HEK293 (cell line): ENCODE measurements around the gene PORCN.

Experiments
- CTCF ChIA-PET: fragments of 350-600 bp; formaldehyde crosslinking; extraction: SDS; loops from one replicate; lab custom pipeline; 2021; ENCODE audit warnings: antibody characterized with exemption; lab: Yijun Ruan, JAX
- POLR2A ChIA-PET: fragments of 300-600 bp; formaldehyde crosslinking; extraction: SDS; loops from one replicate; lab custom pipeline; 2020; ENCODE audit warnings: antibody characterized with exemption, inconsistent platforms; lab: Yijun Ruan, JAX
- H3K27ac ChIP-seq: fragments of 200-500 bp; sonication (Bioruptor generic); 2 replicates; pipeline ENCODE4 v1.5.1; 2014; ENCODE audit warnings: low read depth, low read length, control low read depth, inconsistent platforms; ENCODE audit errors: extremely low read depth
- H3K36me3 ChIP-seq, 2 experiments: fragments of 200-500 bp in 1 of 2; sonication (Bioruptor generic) in 1 of 2; 1 replicate in 1 of 2; 2 replicates in 1 of 2; pipeline ENCODE4 v1.5.1; 2014 to 2017; ENCODE audit warnings: inconsistent platforms in 2 of 2, low read length in 2 of 2; ENCODE audit not compliant: control insufficient read depth in 2 of 2, insufficient read depth in 1 of 2
- H3K4me1 ChIP-seq: fragments of 200-500 bp; sonication (Bioruptor generic); 2 replicates; pipeline ENCODE4 v1.5.1; 2014; ENCODE audit warnings: mild to moderate bottlenecking, low read length, inconsistent platforms; ENCODE audit not compliant: control insufficient read depth, insufficient read depth
- H3K4me3 ChIP-seq: 2 replicates; pipeline ENCODE4 v1.5.1; 2011; ENCODE audit warnings: low read depth, mild to moderate bottlenecking, control low read depth, low read length, moderate library complexity
- H3K9me3 ChIP-seq: fragments of 200-500 bp; sonication (Bioruptor generic); 2 replicates; pipeline ENCODE4 v1.5.1; 2014; ENCODE audit warnings: low read depth, low read length, inconsistent platforms; ENCODE audit not compliant: control insufficient read depth, insufficient read depth
- BCL11B ChIP-seq: fragments of 450-650 bp; formaldehyde crosslinking; IDR thresholded peaks from 2 replicates; pipeline ENCODE4 v1.5.1; 2016; ENCODE audit warnings: low read depth, missing biosample characterization, missing genetic modification characterization
- IKZF3 ChIP-seq: fragments of 450-650 bp; IDR thresholded peaks from 2 replicates; pipeline ENCODE4 v1.5.0; 2018; ENCODE audit warnings: missing biosample characterization, mild to moderate bottlenecking, missing genetic modification characterization, moderate library complexity
- KLF10 ChIP-seq: fragments of 450-650 bp; IDR thresholded peaks from 2 replicates; pipeline ENCODE4 v1.5.1; 2018; ENCODE audit warnings: missing biosample characterization, mild to moderate bottlenecking, missing genetic modification characterization
- KLF7 ChIP-seq: fragments of 450-650 bp; formaldehyde crosslinking; IDR thresholded peaks from 2 replicates; pipeline ENCODE4 v1.5.1; 2016; ENCODE audit warnings: missing biosample characterization, missing genetic modification characterization, borderline replicate concordance
- WT1 ChIP-seq: fragments of 450-650 bp; formaldehyde crosslinking; IDR thresholded peaks from 2 replicates; pipeline ENCODE4 v1.5.1; 2016; ENCODE audit warnings: missing biosample characterization, missing genetic modification characterization
- ZBTB7A ChIP-seq: fragments of 450-650 bp; formaldehyde crosslinking; IDR thresholded peaks from 2 replicates; pipeline ENCODE4 v1.5.1; 2016; ENCODE audit warnings: low read depth, missing biosample characterization, missing genetic modification characterization
- ZEB2 ChIP-seq: fragments of 450-650 bp; formaldehyde crosslinking; IDR thresholded peaks from 2 replicates; pipeline ENCODE4 v1.5.1; 2016; ENCODE audit warnings: missing biosample characterization, missing genetic modification characterization
- ZNF121 ChIP-seq: fragments of 450-650 bp; formaldehyde crosslinking; IDR thresholded peaks from 2 replicates; pipeline ENCODE4 v1.5.1; 2016; ENCODE audit warnings: missing biosample characterization, missing genetic modification characterization
- ZNF23 ChIP-seq: fragments of 450-650 bp; formaldehyde crosslinking; IDR thresholded peaks from 2 replicates; pipeline ENCODE4 v1.5.1; 2016; ENCODE audit warnings: missing biosample characterization, missing genetic modification characterization, borderline replicate concordance
- ZNF473 ChIP-seq: fragments of 450-650 bp; formaldehyde crosslinking; IDR thresholded peaks from 2 replicates; pipeline ENCODE4 v1.5.1; 2017; ENCODE audit warnings: missing biosample characterization, missing genetic modification characterization
- ZNF48 ChIP-seq: fragments of 450-650 bp; formaldehyde crosslinking; IDR thresholded peaks from 2 replicates; pipeline ENCODE4 v1.5.1; 2016; ENCODE audit warnings: missing biosample characterization, missing genetic modification characterization
- ZNF510 ChIP-seq: fragments of 450-650 bp; formaldehyde crosslinking; IDR thresholded peaks from 2 replicates; pipeline ENCODE4 v1.5.1; 2018; ENCODE audit warnings: mild to moderate bottlenecking, missing genetic modification characterization, missing biosample characterization; ENCODE audit not compliant: insufficient replicate concordance
- ZNF544 ChIP-seq: fragments of 450-650 bp; formaldehyde crosslinking; IDR thresholded peaks from 2 replicates; pipeline ENCODE4 v1.5.0; 2017; ENCODE audit warnings: missing biosample characterization, missing genetic modification characterization
- TF ChIP-seq, protein P1 (sequence below): fragments of 450-650 bp; formaldehyde crosslinking; IDR thresholded peaks from 2 replicates; pipeline ENCODE4 v1.5.1; 2016; ENCODE audit warnings: missing biosample characterization, missing genetic modification characterization
- TF ChIP-seq, protein P2 (sequence below): fragments of 450-650 bp; formaldehyde crosslinking; IDR thresholded peaks from 2 replicates; pipeline ENCODE4 v1.5.1; 2016; ENCODE audit warnings: missing biosample characterization, missing genetic modification characterization
- TF ChIP-seq, protein P3 (sequence below): fragments of 450-650 bp; formaldehyde crosslinking; IDR thresholded peaks from 2 replicates; pipeline ENCODE4 v1.5.1; 2016; ENCODE audit warnings: missing biosample characterization, missing genetic modification characterization
- TF ChIP-seq, protein P4 (sequence below): fragments of 450-650 bp; formaldehyde crosslinking; IDR thresholded peaks from 2 replicates; pipeline ENCODE4 v1.5.1; 2017; ENCODE audit warnings: missing biosample characterization, missing genetic modification characterization
- TF ChIP-seq, protein P5 (sequence below): fragments of 450-650 bp; formaldehyde crosslinking; IDR thresholded peaks from 2 replicates; pipeline ENCODE4 v1.5.1; 2016; ENCODE audit warnings: missing biosample characterization, missing genetic modification characterization, borderline replicate concordance
- TF ChIP-seq, protein P6 (sequence below): fragments of 450-650 bp; formaldehyde crosslinking; IDR thresholded peaks from 2 replicates; pipeline ENCODE4 v1.5.1; 2016; ENCODE audit warnings: missing biosample characterization, missing genetic modification characterization
- TF ChIP-seq, protein P7 (sequence below): fragments of 450-650 bp; formaldehyde crosslinking; IDR thresholded peaks from 2 replicates; pipeline ENCODE4 v1.5.1; 2016; ENCODE audit warnings: missing biosample characterization, missing genetic modification characterization

PORCN gene

DNA sequence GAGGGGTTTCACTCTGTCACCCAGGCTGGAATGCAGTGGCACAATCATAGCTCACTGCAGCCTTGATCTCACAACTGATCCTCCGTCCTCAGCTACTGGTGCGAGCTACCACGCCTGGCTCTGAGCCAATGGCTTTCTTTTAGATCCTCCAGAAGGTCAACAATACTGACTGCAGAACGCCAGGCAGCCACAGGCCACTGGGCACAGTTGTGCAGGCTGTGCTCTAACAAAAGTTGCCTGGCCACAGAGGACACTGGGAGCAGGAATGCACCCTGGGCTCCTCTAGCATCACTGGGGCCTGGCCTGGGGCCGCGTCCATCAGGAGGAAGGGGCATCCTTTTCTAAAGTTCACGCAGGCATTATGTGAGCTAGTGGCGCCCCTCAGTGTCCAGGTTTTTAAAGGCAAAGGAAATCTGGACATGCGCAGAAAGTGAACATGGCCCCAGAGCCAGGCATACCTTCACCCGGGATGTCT lies 14.9 kb upstream of the PORCN start (continued):
- TF ChIP-seq, protein P1, sequence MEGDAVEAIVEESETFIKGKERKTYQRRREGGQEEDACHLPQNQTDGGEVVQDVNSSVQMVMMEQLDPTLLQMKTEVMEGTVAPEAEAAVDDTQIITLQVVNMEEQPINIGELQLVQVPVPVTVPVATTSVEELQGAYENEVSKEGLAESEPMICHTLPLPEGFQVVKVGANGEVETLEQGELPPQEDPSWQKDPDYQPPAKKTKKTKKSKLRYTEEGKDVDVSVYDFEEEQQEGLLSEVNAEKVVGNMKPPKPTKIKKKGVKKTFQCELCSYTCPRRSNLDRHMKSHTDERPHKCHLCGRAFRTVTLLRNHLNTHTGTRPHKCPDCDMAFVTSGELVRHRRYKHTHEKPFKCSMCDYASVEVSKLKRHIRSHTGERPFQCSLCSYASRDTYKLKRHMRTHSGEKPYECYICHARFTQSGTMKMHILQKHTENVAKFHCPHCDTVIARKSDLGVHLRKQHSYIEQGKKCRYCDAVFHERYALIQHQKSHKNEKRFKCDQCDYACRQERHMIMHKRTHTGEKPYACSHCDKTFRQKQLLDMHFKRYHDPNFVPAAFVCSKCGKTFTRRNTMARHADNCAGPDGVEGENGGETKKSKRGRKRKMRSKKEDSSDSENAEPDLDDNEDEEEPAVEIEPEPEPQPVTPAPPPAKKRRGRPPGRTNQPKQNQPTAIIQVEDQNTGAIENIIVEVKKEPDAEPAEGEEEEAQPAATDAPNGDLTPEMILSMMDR (tag by site-specific recombination), result no peak
- TF ChIP-seq, protein P2, sequence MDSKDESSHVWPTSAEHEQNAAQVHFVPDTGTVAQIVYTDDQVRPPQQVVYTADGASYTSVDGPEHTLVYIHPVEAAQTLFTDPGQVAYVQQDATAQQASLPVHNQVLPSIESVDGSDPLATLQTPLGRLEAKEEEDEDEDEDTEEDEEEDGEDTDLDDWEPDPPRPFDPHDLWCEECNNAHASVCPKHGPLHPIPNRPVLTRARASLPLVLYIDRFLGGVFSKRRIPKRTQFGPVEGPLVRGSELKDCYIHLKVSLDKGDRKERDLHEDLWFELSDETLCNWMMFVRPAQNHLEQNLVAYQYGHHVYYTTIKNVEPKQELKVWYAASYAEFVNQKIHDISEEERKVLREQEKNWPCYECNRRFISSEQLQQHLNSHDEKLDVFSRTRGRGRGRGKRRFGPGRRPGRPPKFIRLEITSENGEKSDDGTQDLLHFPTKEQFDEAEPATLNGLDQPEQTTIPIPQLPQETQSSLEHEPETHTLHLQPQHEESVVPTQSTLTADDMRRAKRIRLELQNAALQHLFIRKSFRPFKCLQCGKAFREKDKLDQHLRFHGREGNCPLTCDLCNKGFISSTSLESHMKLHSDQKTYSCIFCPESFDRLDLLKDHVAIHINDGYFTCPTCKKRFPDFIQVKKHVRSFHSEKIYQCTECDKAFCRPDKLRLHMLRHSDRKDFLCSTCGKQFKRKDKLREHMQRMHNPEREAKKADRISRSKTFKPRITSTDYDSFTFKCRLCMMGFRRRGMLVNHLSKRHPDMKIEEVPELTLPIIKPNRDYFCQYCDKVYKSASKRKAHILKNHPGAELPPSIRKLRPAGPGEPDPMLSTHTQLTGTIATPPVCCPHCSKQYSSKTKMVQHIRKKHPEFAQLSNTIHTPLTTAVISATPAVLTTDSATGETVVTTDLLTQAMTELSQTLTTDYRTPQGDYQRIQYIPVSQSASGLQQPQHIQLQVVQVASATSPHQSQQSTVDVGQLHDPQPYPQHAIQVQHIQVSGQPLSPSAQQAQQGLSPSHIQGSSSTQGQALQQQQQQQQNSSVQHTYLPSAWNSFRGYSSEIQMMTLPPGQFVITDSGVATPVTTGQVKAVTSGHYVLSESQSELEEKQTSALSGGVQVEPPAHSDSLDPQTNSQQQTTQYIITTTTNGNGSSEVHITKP, result no peak
- TF ChIP-seq, protein P3, sequence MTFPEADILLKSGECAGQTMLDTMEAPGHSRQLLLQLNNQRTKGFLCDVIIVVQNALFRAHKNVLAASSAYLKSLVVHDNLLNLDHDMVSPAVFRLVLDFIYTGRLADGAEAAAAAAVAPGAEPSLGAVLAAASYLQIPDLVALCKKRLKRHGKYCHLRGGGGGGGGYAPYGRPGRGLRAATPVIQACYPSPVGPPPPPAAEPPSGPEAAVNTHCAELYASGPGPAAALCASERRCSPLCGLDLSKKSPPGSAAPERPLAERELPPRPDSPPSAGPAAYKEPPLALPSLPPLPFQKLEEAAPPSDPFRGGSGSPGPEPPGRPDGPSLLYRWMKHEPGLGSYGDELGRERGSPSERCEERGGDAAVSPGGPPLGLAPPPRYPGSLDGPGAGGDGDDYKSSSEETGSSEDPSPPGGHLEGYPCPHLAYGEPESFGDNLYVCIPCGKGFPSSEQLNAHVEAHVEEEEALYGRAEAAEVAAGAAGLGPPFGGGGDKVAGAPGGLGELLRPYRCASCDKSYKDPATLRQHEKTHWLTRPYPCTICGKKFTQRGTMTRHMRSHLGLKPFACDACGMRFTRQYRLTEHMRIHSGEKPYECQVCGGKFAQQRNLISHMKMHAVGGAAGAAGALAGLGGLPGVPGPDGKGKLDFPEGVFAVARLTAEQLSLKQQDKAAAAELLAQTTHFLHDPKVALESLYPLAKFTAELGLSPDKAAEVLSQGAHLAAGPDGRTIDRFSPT (tag by site-specific recombination), result no peak
- TF ChIP-seq, all 188 proteins: peak for 0

DNA sequence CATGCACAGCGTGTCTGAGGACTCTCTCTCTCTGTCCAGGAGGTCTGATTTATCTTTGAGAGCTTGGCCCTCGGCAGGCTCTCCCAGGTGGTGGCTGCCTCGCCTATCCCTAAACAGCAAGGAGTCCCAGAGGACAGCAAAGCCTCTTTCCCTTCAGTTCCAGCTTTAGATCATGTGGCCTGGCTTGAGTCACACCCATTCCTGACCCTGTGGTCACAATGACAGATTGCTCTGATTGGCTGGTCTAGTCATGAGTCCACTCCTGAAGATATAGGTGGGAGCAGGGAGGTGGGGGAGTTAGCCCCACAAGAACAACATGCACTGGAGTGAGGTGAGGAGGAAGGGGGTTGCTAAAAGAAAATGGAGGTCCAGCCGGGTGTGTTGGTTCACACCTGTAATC lies 12.1 kb upstream of the PORCN start:
- Histone ChIP-seq H3K9me3 (no peaks in the 10 kb centered on the region), H3K27ac (no peak overlapping the region), H3K4me1 (no peaks in the 10 kb centered on the region), H3K36me3 (no peaks in the 10 kb centered on the region), H3K4me3 (no peak overlapping the region)
- ChIA-PET CTCF (interaction anchor here (0.6 to 0.7 kb wide), 2 partner anchors 537 to 955 kb away, joined by 3 to 4 read pairs; no protein-coding TSS in a partner anchor), POLR2A (no interaction called here)
- TF ChIP-seq ZNF510 (tag by site-specific recombination) (no peak), WT1 (tag by site-specific recombination) (no peak), ZNF544 (tag by site-specific recombination) (no peak), ZNF473 (tag by site-specific recombination) (no peak), ZEB2 (tag by site-specific recombination) (no peak), KLF7 (no peak), ZNF48 (tag by site-specific recombination) (no peak), IKZF3 (tag by site-specific recombination) (no peak), BCL11B (tag by site-specific recombination) (no peak), ZNF121 (tag by site-specific recombination) (no peak), KLF10 (tag by site-specific recombination) (no peak), ZNF23 (tag by site-specific recombination) (no peak), ZBTB7A (tag by site-specific recombination) (no peak)
- TF ChIP-seq, protein P4, sequence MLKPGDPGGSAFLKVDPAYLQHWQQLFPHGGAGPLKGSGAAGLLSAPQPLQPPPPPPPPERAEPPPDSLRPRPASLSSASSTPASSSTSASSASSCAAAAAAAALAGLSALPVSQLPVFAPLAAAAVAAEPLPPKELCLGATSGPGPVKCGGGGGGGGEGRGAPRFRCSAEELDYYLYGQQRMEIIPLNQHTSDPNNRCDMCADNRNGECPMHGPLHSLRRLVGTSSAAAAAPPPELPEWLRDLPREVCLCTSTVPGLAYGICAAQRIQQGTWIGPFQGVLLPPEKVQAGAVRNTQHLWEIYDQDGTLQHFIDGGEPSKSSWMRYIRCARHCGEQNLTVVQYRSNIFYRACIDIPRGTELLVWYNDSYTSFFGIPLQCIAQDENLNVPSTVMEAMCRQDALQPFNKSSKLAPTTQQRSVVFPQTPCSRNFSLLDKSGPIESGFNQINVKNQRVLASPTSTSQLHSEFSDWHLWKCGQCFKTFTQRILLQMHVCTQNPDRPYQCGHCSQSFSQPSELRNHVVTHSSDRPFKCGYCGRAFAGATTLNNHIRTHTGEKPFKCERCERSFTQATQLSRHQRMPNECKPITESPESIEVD (tag by site-specific recombination), result no peak
- TF ChIP-seq, protein P5, sequence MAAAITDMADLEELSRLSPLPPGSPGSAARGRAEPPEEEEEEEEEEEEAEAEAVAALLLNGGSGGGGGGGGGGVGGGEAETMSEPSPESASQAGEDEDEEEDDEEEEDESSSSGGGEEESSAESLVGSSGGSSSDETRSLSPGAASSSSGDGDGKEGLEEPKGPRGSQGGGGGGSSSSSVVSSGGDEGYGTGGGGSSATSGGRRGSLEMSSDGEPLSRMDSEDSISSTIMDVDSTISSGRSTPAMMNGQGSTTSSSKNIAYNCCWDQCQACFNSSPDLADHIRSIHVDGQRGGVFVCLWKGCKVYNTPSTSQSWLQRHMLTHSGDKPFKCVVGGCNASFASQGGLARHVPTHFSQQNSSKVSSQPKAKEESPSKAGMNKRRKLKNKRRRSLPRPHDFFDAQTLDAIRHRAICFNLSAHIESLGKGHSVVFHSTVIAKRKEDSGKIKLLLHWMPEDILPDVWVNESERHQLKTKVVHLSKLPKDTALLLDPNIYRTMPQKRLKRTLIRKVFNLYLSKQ (tag by site-specific recombination), result no peak
- TF ChIP-seq, protein P6, sequence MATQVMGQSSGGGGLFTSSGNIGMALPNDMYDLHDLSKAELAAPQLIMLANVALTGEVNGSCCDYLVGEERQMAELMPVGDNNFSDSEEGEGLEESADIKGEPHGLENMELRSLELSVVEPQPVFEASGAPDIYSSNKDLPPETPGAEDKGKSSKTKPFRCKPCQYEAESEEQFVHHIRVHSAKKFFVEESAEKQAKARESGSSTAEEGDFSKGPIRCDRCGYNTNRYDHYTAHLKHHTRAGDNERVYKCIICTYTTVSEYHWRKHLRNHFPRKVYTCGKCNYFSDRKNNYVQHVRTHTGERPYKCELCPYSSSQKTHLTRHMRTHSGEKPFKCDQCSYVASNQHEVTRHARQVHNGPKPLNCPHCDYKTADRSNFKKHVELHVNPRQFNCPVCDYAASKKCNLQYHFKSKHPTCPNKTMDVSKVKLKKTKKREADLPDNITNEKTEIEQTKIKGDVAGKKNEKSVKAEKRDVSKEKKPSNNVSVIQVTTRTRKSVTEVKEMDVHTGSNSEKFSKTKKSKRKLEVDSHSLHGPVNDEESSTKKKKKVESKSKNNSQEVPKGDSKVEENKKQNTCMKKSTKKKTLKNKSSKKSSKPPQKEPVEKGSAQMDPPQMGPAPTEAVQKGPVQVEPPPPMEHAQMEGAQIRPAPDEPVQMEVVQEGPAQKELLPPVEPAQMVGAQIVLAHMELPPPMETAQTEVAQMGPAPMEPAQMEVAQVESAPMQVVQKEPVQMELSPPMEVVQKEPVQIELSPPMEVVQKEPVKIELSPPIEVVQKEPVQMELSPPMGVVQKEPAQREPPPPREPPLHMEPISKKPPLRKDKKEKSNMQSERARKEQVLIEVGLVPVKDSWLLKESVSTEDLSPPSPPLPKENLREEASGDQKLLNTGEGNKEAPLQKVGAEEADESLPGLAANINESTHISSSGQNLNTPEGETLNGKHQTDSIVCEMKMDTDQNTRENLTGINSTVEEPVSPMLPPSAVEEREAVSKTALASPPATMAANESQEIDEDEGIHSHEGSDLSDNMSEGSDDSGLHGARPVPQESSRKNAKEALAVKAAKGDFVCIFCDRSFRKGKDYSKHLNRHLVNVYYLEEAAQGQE (tag by site-specific recombination), result no peak
- TF ChIP-seq, protein P7, sequence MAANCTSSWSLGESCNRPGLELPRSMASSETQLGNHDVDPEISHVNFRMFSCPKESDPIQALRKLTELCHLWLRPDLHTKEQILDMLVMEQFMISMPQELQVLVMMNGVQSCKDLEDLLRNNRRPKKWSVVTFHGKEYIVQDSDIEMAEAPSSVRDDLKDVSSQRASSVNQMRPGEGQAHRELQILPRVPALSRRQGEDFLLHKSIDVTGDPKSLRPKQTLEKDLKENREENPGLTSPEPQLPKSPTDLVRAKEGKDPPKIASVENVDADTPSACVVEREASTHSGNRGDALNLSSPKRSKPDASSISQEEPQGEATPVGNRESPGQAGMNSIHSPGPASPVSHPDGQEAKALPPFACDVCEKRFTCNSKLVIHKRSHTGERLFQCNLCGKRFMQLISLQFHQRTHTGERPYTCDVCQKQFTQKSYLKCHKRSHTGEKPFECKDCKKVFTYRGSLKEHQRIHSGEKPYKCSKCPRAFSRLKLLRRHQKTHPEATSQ, result no peak
